AG04449 (cell line): ENCODE measurements around the gene GLO1.

Source experiments
- CTCF ChIA-PET: fragments of 350-600 bp; formaldehyde crosslinking; extraction: SDS; loops from one replicate; lab custom pipeline; 2021; ENCODE audit warnings: antibody characterized with exemption; lab: Yijun Ruan, JAX
- POLR2A ChIA-PET: fragments of 400-600, 350-600 bp; formaldehyde crosslinking; extraction: SDS; loops from one replicate; lab custom pipeline; 2020; ENCODE audit warnings: antibody characterized with exemption, inconsistent platforms; lab: Yijun Ruan, JAX
- DNase-seq: peaks from one replicate; pipeline ENCODE4 v3.0.0-alpha.2; 2010; ENCODE audit warnings: low read depth, low spot score
- H3K4me3 ChIP-seq: 2 replicates; pipeline ENCODE4 v1.5.1; 2011; ENCODE audit warnings: low read depth, mild to moderate bottlenecking, control low read depth, low read length
- CTCF ChIP-seq: IDR thresholded peaks from one replicate; pipeline ENCODE4 v1.5.1; 2011; ENCODE audit warnings: mild to moderate bottlenecking, moderate library complexity, low read length, control low read depth, inconsistent platforms; ENCODE audit not compliant: insufficient read depth; ENCODE audit errors: missing control alignments

Gene GLO1

GRCh38 chr6:38686270-38687042 is 16.5 kb downstream of the GLO1 start:
- POLR2A ChIA-PET: interaction anchor here (0.6 kb wide), 1 partner anchor 82 kb away, joined by 3 read pairs; no protein-coding TSS in a partner anchor
- CTCF ChIA-PET: interaction anchor here (0.7 to 1.2 kb wide), 2 partner anchors 10 to 13 kb away, joined by 3 read pairs; no protein-coding TSS in a partner anchor
- TF ChIP-seq CTCF: no peak
- DNase-seq: no peak
- no peak overlapping the region for H3K4me3 ChIP-seq

- CTCF ChIA-PET: no interaction called here
- POLR2A ChIA-PET: no interaction called here
- no peak for TF ChIP-seq CTCF
- no peak overlapping the region for H3K4me3 ChIP-seq
- DNase-seq: no peak
Measured at GRCh38 chr6:38684904-38685303, 18.0 kb downstream of the GLO1 start.

- ChIA-PET POLR2A (no interaction called here), CTCF (no interaction called here)
- no peak for TF ChIP-seq CTCF
- H3K4me3 ChIP-seq: no peak overlapping the region
- no peak for DNase-seq
Measured at GRCh38 chr6:38684237-38684636, 18.7 kb downstream of the GLO1 start.

- ChIA-PET POLR2A (no interaction called here), CTCF (no interaction called here)
- DNase-seq: no peak
- no peak overlapping the region for H3K4me3 ChIP-seq
- TF ChIP-seq CTCF: no peak
Measured at GRCh38 chr6:38681850-38682249, 21.1 kb downstream of the GLO1 start.

- DNase-seq: no peak
- no peak for TF ChIP-seq CTCF
- POLR2A ChIA-PET: no interaction called here
- no peak overlapping the region for H3K4me3 ChIP-seq
- CTCF ChIA-PET: no interaction called here
Measured at GRCh38 chr6:38679668-38680067, 23.3 kb downstream of the GLO1 start.

- CTCF ChIA-PET: interaction anchor here (0.6 to 0.8 kb wide), 2 partner anchors 10 to 262 kb away, joined by 3 read pairs; no protein-coding TSS in a partner anchor
- H3K4me3 ChIP-seq: no peak overlapping the region
- TF ChIP-seq CTCF: no peak
- POLR2A ChIA-PET: no interaction called here
- no peak for DNase-seq
Measured at GRCh38 chr6:38678178-38678760, 24.7 kb downstream of the GLO1 start.
